Glutamatergic neuron (in vitro differentiated cells): ENCODE measurements around the gene MYO1E. TPM values are rescaled to one million over a fixed set of nuclear protein-coding genes. Genes with fewer than 3 reads are reported as not detected.
"Not testable (repeated sequence)": the region's sequence is repeated elsewhere in the genome, so short reads cannot be mapped to it uniquely, and the experiment has no call there.

Experiments
- DNase-seq: peaks from one replicate; pipeline ENCODE4 v3.0.0; 2022
- H3K27ac Mint-ChIP-seq: one replicate; pipeline ENCODE4 v1.8.0; 2020; ENCODE audit warnings: mild to moderate bottlenecking, mixed read lengths, inconsistent platforms; ENCODE audit not compliant: unreplicated experiment
- H3K27me3 Mint-ChIP-seq: one replicate; pipeline ENCODE4 v1.8.0; 2020; ENCODE audit warnings: mild to moderate bottlenecking, moderate library complexity, mixed read lengths, inconsistent platforms; ENCODE audit not compliant: unreplicated experiment
- H3K36me3 Mint-ChIP-seq: one replicate; pipeline ENCODE4 v1.8.0; 2020; ENCODE audit warnings: mild to moderate bottlenecking, mixed read lengths, inconsistent platforms; ENCODE audit not compliant: unreplicated experiment
- H3K4me1 Mint-ChIP-seq: one replicate; pipeline ENCODE4 v1.8.0; 2020; ENCODE audit warnings: mild to moderate bottlenecking, low read depth, mixed read lengths, inconsistent platforms; ENCODE audit not compliant: unreplicated experiment
- H3K4me3 Mint-ChIP-seq: one replicate; pipeline ENCODE4 v1.8.0; 2020; ENCODE audit warnings: mild to moderate bottlenecking, mixed read lengths, inconsistent platforms; ENCODE audit not compliant: unreplicated experiment
- H3K9me3 Mint-ChIP-seq: one replicate; pipeline ENCODE4 v1.8.0; 2020; ENCODE audit warnings: mild to moderate bottlenecking, moderate library complexity, mixed read lengths, inconsistent platforms; ENCODE audit not compliant: unreplicated experiment
- total RNA-seq: library from RNA; stranded (reverse); fragmentation: NEBNext Ultra II Directional; extraction: Animal tissue kit (Norgen Biotek cat#: 25700); gene quantifications from one replicate; pipeline ENCODE4 v1.2.1, GENCODE V29; 2021; ENCODE audit not compliant: unreplicated experiment
- TF ChIP-seq, protein P1 (sequence below): fragments of 200-600 bp; sonication (generic); IDR thresholded peaks from one replicate; pipeline ENCODE4 v1.5.0; 2021; ENCODE audit not compliant: partially characterized antibody, unreplicated experiment

MYO1E gene
- total RNA-seq, 1 donor from 2014 or later, result 7.9 TPM

DNA sequence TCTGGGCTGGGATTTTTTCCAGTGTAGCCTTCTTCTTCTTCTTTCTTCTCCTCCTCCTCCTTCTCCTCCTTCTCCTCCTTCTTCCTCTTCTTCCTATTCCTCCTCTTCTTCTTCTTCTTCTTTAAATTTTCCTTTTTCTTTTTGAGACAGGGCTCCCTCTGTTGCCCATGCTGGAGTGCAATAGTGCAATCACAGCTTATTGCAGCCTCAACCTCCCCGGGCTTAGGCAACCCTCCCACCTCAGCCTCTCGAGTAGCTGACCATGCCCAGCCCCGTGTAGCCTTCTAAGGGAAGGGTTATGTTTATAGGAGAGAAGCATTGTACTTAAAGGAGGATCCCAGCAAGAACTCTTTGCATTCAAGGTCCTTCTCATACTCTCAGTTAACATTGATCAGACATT is 24.0 kb upstream of the MYO1E start:
- H3K27ac Mint-ChIP-seq, result no peak overlapping the region
- DNase-seq, result no peak
- no peaks in the 10 kb centered on the region for H3K9me3 Mint-ChIP-seq
- no peaks in the 10 kb centered on the region for H3K4me1 Mint-ChIP-seq
- H3K27me3 Mint-ChIP-seq, result peaks cover 4% of the 10 kb centered on the region
- TF ChIP-seq, protein P1, sequence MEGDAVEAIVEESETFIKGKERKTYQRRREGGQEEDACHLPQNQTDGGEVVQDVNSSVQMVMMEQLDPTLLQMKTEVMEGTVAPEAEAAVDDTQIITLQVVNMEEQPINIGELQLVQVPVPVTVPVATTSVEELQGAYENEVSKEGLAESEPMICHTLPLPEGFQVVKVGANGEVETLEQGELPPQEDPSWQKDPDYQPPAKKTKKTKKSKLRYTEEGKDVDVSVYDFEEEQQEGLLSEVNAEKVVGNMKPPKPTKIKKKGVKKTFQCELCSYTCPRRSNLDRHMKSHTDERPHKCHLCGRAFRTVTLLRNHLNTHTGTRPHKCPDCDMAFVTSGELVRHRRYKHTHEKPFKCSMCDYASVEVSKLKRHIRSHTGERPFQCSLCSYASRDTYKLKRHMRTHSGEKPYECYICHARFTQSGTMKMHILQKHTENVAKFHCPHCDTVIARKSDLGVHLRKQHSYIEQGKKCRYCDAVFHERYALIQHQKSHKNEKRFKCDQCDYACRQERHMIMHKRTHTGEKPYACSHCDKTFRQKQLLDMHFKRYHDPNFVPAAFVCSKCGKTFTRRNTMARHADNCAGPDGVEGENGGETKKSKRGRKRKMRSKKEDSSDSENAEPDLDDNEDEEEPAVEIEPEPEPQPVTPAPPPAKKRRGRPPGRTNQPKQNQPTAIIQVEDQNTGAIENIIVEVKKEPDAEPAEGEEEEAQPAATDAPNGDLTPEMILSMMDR, result no peak
- no peaks in the 10 kb centered on the region for H3K36me3 Mint-ChIP-seq
- no peak overlapping the region for H3K4me3 Mint-ChIP-seq

DNA sequence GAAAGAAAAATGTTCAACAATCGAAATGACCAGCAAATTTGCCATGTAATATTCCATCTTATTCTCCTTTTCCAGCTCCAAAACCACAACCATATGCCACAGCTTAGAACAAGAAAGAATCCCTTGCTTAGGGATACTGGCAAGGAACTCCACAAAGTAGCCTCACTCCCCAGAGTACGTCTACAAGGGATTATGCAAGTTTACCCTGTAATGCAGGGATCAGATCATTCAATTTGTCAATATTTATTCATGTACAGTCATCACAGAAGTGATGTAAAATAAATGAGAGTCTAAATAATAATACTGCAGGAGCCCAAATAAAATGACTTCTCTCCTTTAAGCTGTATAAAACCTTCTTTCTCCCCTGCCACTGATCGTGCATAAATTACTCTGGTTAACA is 23.5 kb upstream of the MYO1E start:
- Mint-ChIP-seq H3K4me3 (no peak overlapping the region), H3K27ac (no peak overlapping the region), H3K9me3 (no peaks in the 10 kb centered on the region), H3K36me3 (no peaks in the 10 kb centered on the region), H3K4me1 (no peaks in the 10 kb centered on the region), H3K27me3 (peaks cover 4% of the 10 kb centered on the region)
- DNase-seq, result no peak
- TF ChIP-seq, protein P1, result no peak

DNA sequence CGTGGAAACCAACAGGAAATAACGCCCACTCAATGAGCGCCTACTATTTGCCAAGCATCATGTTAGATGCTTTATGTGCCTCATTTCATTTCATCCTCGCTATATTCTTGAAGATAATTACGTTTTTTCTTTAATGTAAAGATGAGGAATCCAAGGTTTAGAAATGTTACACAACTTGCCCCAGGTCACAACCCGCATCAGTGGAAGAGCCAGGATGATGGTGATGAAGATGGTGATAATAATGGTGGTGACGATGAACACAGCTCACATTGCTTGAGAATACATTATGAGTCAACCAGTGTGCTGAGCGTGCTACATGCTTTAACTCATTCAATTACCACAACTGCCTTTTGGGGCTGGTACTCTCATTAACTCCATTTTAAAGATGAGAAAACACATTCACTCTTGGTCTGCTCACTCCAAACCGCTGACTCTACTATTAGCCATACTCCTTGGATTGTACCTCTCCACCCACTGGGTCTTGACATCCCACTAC is 21.5 kb upstream of the MYO1E start:
- Mint-ChIP-seq H3K9me3 (no peaks in the 10 kb centered on the region), H3K4me3 (no peak overlapping the region), H3K27ac (no peak overlapping the region), H3K4me1 (peaks cover 2% of the 10 kb centered on the region), H3K36me3 (no peaks in the 10 kb centered on the region), H3K27me3 (peaks cover 2% of the 10 kb centered on the region)
- TF ChIP-seq, protein P1, result no peak
- no peak for DNase-seq

DNA sequence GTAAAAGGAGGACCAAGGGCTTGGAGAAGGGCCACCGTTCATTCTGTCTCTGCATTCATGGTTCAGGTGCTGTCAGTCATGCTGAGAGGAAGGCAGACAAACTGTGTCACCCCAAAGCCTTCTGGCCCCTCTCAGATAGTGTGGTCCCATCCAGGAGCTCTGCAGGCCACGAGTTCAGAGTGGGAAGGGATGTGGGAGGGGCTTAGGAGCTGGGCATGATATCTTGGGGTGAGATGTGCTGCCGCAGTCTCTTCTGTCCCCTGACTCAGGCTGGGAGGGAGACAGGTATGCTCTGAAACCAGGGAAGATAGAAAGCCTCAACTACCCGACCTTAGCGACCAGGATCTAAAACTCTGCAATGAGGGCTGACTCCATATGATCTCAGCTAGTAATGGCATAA is 19.6 kb upstream of the MYO1E start:
- no peaks in the 10 kb centered on the region for H3K36me3 Mint-ChIP-seq
- peaks cover 2% of the 10 kb centered on the region for H3K4me1 Mint-ChIP-seq
- H3K27me3 Mint-ChIP-seq, result peaks cover 2% of the 10 kb centered on the region
- TF ChIP-seq, protein P1, result no peak
- no peak overlapping the region for H3K4me3 Mint-ChIP-seq
- H3K27ac Mint-ChIP-seq, result no peak overlapping the region
- DNase-seq, result no peak
- H3K9me3 Mint-ChIP-seq, result no peaks in the 10 kb centered on the region

DNA sequence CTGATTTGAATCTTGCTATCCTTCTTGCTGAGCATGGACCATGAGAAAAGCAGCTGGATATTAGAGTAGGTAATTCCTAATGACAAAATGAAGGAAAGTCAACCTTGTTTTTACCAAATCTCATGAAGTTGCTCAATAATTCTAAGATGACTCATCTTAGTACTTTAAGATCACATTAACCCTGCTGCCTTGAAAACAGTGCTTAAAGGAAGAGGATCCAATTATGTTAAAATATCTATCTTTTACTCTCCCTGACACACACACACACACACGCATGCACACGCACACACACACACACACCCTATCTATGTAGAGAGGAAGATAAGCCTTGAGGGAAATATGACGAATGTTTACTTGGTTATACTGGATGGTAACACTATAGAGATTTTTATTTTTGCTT is 16.0 kb upstream of the MYO1E start:
- Mint-ChIP-seq H3K27me3 (peaks cover 2% of the 10 kb centered on the region), H3K9me3 (no peaks in the 10 kb centered on the region), H3K4me3 (no peak overlapping the region), H3K36me3 (no peaks in the 10 kb centered on the region), H3K4me1 (peaks cover 2% of the 10 kb centered on the region), H3K27ac (no peak overlapping the region)
- DNase-seq, result no peak
- TF ChIP-seq, protein P1, result no peak

DNA sequence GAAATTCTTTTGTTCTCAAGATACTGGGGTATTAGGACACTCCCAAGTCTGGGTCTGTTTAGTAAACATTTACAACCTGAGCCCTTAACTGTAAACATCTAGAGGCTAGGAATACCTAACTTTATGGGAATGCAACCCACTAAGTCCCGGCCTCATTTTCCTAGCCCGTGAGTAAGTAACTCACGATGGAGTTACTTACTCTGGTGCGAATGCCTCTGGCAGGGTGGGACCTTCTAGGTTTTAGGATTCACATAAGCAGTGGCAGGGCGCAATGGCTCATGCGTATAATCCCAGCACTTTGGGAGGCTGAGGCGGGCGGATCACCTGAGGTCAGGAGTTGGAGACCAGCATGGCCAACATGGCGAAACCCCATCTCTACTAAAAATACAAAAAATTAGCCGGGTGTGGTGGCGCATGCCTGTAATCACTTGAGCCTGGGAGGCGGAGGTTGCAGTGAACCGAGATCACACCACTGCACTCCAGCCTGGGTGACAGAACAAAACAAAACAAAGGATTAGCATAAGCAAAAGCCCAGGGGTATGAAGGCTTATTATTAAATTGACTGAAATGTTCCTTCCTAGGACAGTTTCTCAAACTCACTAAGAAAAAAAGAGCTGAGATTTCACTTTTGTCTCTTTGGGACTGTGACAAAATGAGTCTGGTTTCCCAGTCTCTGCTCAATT is 14.7 kb upstream of the MYO1E start:
- not testable (repeated sequence) for H3K9me3 Mint-ChIP-seq, DNase-seq, H3K4me3 Mint-ChIP-seq, H3K4me1 Mint-ChIP-seq, H3K36me3 Mint-ChIP-seq, H3K27ac Mint-ChIP-seq, H3K27me3 Mint-ChIP-seq
